Astrocyte of the cerebellum (primary cell): Measurements from ENCODE around the gene SPOCD1.

Experiments used
- DNase-seq: peaks from one replicate; pipeline ENCODE4 v3.0.0-alpha.2; 2011; ENCODE audit warnings: low read depth
- H3K4me3 ChIP-seq: 2 replicates; pipeline ENCODE4 v1.5.1; 2011; ENCODE audit warnings: mild to moderate bottlenecking, low read depth, low read length, moderate library complexity
- in situ Hi-C: cut with HindIII; loops from 2 replicates; pipeline ENCODE4 v1.10.0; 2017; ENCODE audit warnings: low sequenced_read_pairs
- TF ChIP-seq, protein P1 (sequence below): IDR thresholded peaks from 2 replicates; pipeline ENCODE4 v1.5.1; 2012; ENCODE audit warnings: low read length, low read depth, moderate library complexity, mild to moderate bottlenecking; ENCODE audit errors: missing control alignments

Gene SPOCD1

DNA sequence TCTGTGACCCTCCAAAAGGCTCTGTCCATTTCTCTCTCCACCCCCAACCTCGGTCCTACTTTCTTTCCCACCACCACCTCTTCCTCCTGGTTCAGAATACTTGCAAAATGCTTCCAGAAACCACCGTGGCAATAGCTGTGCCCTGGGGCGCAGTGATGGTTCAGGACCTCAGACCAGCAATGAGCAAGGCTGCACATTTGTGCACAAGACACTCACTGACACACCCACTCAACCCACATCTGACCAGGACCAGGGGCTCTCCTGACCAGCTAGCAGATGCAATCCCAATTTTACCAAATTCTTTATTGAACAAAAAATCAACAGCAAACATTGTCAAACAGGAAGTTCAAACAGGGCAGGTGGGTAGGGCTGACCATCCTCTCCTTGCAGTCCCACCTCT is 25.7 kb downstream of the SPOCD1 start:
- no peak for DNase-seq
- TF ChIP-seq, protein P1, sequence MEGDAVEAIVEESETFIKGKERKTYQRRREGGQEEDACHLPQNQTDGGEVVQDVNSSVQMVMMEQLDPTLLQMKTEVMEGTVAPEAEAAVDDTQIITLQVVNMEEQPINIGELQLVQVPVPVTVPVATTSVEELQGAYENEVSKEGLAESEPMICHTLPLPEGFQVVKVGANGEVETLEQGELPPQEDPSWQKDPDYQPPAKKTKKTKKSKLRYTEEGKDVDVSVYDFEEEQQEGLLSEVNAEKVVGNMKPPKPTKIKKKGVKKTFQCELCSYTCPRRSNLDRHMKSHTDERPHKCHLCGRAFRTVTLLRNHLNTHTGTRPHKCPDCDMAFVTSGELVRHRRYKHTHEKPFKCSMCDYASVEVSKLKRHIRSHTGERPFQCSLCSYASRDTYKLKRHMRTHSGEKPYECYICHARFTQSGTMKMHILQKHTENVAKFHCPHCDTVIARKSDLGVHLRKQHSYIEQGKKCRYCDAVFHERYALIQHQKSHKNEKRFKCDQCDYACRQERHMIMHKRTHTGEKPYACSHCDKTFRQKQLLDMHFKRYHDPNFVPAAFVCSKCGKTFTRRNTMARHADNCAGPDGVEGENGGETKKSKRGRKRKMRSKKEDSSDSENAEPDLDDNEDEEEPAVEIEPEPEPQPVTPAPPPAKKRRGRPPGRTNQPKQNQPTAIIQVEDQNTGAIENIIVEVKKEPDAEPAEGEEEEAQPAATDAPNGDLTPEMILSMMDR, result no peak
- H3K4me3 ChIP-seq, result no peak overlapping the region

DNA sequence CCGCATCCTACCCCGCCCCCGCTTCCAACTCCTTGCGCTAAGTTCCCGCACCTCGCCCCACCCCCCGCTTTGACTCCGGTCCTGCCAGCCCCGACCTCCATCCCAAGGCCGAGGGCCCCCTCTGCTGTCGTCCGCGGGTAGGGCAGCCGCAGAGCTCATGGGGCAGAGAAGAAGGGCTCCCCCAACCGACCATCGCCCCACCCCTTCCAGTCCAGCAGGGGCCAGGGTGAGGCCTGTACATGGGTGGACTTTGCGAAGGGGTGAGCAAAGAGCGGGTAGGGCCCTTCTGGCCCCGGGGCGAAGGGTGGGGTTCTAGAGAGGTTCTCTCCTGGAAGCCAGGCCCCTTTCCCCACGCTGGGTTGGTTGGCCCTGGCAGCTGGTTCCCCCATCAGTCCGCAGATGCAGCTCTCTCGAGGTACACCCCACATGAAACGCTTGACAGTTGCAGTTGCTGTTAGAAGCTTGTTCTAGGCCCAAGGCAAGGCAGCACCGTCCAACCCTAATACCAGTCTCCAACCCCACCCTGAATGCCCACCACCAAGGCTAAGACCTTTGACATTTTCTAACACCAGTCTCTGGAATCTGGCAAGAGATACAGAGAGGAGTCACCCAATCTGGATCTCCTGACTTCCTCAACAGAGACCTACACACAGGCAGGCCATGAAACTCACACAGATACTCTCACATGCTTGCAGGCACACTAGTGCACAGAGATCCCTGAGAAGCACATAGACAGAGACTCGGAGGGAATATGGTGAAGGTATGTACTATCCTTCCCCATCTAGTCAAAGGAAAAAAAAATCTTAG is 26.4 kb downstream of the SPOCD1 start:
- peak overlapping the region; percentile 61 for H3K4me3 ChIP-seq
- TF ChIP-seq, protein P1, result peak; percentile 91
- in situ Hi-C loops, result loop anchor here (25.0 kb wide), 1 partner anchor 173 kb away; no protein-coding TSS in a partner anchor
- DNase-seq, result peak; percentile 64

More for the DNA sequence above, 25.7 kb downstream of the SPOCD1 start:
- in situ Hi-C loops, result loop anchor here (25.0 kb wide), 1 partner anchor 172 kb away; no protein-coding TSS in a partner anchor

DNA sequence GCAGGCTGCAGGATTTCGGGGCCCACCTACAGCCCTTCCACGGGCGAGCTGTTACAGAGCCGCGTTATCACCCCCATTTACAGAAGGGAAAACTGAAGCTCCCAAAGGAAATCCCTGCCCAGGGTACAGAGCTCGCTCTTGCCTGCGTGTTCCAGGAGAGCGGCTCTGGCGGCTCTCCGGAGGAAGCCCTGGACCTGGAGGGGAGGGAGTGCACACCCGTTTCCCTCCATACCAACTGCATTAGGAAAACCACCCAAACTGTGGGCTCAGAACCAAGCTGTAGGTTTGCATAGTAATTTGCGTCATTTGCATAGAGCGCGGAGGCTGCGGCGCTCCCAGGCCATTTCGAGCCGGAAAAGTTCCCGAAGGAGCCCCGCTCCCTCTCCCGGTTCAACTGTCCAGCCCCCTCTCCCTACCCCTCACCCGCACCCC is 27.0 kb downstream of the SPOCD1 start:
- TF ChIP-seq, protein P1, result no peak
- H3K4me3 ChIP-seq, result peak overlapping the region; percentile 61
- in situ Hi-C loops, result loop anchor here (25.0 kb wide), 1 partner anchor 173 kb away; no protein-coding TSS in a partner anchor
- DNase-seq, result peak; percentile 49

DNA sequence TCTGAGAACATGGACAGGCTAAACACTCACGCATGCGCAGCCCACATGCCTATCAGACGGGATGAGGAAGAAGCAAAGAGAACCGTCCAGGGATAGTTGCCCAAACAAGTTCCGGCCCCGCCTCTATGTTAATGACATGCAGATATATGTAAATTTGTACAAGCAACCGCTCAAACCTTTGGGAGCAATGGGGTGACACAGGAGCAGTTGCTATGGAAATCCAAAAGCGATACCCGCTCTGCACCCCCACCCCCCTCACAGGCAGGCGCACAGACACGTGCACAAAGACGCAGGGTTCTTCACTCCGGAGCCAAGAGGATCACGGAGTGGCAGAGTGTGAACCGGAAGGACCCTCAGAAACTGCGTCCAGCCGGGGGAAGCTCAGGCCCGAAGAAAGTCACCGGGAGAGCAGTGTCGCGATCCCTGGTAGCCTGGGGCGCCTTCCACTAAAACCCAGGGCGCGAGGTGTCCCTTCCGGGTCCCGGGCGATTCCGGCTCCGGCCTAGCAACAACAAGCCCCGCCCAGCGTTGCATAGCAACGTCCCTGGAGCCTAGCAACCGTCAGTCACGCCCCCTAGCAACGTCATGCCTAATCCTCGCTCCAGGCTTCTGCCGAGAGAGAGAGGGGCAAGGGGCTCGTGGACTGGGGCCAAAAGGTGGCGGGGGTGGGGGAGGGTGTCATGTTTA is 27.5 kb downstream of the SPOCD1 start:
- in situ Hi-C loops, result loop anchor here (25.0 kb wide), 1 partner anchor 174 kb away; no protein-coding TSS in a partner anchor
- H3K4me3 ChIP-seq, result peak overlapping the region; percentile 61
- TF ChIP-seq, protein P1, result no peak
- peak; percentile 67 for DNase-seq

DNA sequence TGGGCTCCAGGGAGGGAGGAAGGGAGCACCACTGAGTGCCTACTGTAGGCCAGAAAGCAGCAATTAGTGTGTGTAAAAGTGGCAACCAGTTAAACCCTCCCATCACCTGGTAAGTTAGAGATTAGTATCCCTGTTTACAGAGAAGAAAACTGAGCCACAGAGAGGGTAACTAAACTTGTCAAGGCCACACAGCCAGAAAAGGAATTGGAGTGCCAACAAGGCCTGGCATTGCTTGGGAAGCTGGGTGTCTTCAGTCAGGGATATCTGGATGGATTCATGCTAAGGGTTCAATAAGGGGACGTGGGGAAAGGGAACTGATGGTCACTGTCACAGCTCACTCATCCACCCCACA is 28.1 kb downstream of the SPOCD1 start:
- DNase-seq, result no peak
- TF ChIP-seq, protein P1, result no peak
- in situ Hi-C loops, result loop anchor here (25.0 kb wide), 1 partner anchor 175 kb away; no protein-coding TSS in a partner anchor
- H3K4me3 ChIP-seq, result peak overlapping the region; percentile 61

DNA sequence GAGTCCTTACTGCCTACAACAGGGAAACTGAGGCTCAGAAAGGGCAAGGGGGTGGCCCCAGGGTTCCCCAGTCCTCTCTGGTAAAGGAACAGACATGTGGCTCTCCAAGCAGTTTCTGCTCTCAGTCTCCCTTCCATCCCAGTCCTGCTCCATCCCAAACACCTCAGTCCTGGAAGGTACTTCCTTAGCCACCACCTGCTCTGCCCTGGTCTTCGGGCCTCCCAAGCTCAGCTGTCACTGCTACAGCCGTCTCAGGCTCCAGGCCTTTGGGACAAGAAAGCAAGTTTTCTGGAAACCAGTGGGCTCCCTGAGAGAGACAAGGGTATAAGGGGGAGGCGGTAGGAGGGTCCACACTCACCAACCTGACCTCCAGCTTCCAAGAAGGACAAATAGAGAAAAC is 28.6 kb downstream of the SPOCD1 start:
- no peak for DNase-seq
- no peak overlapping the region for H3K4me3 ChIP-seq
- TF ChIP-seq, protein P1, result no peak
- in situ Hi-C loops, result loop anchor here (25.0 kb wide), 1 partner anchor 175 kb away; no protein-coding TSS in a partner anchor
